ENCODE data around the gene SRP54.
"Not testable (repeated sequence)": the region's sequence is repeated elsewhere in the genome, so short reads cannot be mapped to it uniquely, and the experiment has no call there.

SRP54 gene

GRCh38 chr14:34985740-34986139, 2.9 kb downstream of the SRP54 start:
- no peak for DNase-seq

DNA sequence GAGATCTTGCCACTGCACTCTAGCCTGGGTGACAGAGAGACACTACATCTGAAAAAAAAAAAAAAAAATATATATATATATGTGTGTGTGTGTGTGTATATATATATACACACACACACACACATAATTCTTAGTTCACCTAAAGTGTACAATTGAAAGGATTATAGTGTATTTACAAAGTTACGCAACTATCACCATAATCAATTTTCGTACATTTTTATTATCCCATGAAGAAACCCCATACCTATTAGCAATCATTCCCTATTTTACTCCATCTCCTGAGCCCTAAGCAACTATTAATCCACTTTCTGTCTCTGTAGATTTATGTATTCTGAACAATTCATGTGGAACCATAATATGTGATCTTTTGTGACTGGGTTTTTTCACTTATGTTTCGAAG, 4.4 kb downstream of the SRP54 start:
- no peak for DNase-seq

- no peak for DNase-seq
These were observed 7.0 kb downstream of the SRP54 start for GRCh38 chr14:34989762-34990161.

DNA sequence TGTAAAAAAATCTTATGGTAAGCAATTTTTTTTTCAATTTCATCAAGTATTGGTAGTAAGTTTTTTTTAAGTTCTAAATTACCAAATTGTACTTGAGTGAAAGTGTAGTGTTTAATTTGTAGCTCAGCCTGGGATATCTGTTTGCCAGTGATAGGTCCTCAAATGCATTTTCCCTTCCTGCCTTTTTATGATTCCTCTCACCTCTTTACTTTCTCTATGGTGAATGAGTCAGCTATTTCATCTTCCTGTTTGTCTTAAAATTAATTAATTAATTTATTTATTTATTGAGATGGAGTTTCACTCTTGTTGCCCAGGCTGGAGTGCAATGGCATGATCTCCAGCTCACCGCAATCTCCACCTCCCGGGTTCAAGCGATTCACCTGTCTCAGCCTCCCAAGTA, 10.6 kb downstream of the SRP54 start:
- DNase-seq, result no peak

DNA sequence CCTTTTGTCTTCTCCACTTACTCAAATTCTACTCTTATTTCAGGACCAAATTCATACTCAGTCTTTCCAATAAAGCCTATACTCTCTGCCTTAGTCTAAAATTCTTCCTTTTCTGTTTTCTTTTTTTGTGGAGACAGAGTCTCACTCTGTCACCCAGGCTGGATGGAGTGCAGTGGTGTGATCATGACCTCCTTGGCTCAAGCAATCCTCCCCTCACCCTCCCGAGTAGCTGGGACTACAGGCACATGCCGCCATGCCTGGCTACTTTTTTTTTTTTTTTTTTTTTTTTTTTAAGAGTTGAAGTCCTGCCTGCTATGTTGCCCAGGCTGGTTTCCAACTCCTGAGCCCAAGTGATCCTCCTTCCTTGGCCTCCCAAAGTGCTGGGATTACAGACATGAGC, 11.9 kb downstream of the SRP54 start:
- no peak for DNase-seq

DNA sequence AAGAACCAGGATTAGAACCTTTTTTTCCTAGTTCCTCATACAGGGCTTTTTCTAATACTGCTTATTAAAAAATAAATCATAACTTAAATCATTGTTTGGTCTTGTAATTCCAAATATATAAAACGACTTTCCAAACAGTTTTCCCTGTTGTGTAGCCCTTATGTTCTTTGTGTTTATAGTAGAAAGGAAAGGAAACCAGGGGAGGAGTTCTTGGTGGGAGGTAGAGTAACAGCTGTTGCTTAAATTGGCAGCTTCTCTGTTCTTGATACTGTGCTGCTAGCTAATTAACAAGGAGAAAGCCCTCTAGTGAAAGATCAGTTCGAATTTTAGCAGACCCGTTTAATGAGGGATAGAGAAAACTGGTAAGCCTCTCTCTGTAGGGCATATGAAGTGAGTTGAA, 15.0 kb downstream of the SRP54 start:
- no peak for DNase-seq

DNA sequence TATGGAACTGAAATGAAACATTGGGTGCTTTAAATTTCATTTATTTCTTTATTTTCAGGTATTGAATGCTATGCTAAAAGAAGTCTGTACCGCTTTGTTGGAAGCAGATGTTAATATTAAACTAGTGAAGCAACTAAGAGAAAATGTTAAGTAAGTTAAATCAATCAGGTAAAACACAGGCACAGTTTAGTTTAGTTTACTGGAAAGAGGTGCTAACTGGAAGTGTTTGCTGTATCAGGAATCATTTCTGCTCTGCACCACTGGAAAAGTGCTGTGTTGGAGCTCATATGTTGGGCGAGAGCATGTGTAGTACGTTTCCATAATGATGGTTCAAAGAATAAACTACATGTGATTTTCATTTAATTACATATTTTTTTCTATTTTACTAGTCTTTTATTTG, 16.7 kb downstream of the SRP54 start:
- DNase-seq, result no peak

DNA sequence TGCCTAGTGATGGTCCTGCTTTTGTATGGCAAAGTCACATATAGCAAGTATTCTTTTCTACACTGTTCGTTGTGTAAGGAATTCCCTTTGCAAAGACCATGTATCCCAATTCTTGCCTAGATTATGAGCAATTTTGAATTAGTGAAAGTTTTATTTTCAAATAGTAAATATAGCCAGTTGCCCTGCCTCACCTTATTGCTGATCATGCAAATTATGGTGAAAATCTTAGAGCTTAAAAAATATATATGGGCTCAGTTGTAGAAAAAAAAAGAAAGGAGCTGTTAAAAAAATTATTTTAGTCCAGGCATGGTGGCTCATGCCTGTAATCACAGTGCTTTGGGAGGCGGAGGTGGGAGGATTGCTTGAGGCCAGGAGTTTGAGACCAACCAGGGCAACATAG, 18.8 kb downstream of the SRP54 start:
- DNase-seq, result no peak

DNA sequence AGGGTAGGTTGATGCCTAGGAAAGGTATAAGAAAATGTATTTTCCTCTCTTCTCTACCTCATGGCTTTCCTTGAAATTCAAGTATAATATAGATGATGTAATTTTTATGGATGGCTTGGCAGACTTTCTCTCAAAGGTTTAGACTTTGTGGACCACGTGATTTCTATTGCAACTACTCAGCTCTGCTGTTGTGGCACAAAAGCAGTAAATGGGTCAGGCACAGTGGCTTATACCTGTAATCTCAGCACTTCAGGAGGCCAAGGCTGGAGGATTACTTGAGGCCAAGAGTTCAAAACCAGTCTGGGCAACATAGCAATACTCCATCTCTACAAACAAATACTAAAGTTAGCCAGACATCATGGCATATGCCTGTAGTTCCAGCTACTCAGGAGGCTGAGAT, 22.0 kb downstream of the SRP54 start:
- no peak for DNase-seq

DNA sequence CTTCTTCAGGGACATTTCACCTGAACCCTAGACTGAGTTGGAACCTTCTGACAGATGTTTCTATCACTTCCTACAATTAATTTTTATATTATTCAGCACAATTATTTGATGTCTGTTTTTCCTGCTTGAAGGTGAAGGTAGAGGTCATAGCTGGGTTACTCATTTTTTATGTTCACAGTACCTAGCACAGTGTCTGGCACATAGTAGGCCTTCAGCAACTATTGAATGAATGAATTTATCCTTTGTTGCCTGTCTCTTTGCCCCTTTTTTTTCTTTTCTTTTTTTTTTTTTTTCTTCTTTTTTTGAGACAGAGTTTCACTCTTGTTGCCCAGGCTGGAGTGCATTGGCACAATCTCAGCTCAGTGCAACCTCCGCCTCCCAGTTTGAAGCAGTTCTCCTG, 33.8 kb downstream of the SRP54 start:
- no peak for DNase-seq

GRCh38 chr14:35020713-35021112, 37.9 kb downstream of the SRP54 start:
- DNase-seq, result no peak

- DNase-seq, result no peak
These were observed 45.6 kb downstream of the SRP54 start for GRCh38 chr14:35028435-35028834.

DNA sequence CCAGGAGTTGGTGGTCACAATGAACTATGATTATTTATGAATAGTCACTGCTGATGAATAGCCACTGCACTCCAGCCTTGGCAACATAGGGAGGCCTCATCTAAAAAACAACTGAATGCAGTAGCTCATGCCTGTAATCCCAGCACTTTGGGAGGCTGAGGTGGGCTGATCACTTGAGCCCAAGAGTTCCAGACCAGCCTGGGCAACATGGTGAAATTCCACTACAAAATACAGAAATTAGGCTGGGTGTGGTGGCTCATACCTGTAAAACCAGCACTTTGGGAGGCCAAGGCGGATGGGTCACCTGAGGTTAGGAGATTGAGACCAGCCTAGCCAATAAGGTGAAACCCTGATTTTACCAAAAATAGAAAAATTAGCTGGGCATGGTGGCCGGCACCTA, 49.8 kb downstream of the SRP54 start:
- DNase-seq, result no peak

- no peak for DNase-seq
These were observed 51.6 kb downstream of the SRP54 start for GRCh38 chr14:35034440-35034833.

DNA sequence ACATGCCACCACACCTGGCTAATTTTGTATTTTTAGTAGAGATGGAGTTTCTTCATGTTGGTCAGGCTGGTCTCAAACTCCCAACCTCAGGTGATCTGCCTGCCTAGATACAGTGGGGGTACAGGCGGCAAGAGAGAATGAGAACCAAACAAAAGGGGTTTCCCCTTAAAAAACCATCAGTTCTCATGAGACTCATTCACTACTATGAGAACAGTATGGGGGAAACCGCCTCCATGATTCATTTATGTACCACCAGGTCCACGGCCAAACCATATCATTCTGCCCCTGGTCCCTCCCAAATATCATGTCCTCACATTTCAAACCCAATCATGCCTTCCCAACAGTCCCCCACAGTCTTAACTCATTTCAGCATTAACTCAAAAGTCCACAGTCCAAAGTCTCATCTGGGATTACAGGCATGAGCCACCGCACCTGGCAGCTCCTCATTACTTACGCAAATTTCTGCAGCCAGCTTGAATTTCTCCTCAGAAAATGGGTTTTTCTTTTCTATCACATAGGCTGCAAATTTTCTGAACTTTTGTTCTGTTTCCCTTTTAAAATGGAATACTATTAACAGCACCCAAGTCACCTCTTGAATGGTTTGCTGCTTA, 52.3 kb downstream of the SRP54 start:
- DNase-seq, result not testable (repeated sequence)

GRCh38 chr14:35038312-35038711, 55.5 kb downstream of the SRP54 start:
- not testable (repeated sequence) for DNase-seq

DNA sequence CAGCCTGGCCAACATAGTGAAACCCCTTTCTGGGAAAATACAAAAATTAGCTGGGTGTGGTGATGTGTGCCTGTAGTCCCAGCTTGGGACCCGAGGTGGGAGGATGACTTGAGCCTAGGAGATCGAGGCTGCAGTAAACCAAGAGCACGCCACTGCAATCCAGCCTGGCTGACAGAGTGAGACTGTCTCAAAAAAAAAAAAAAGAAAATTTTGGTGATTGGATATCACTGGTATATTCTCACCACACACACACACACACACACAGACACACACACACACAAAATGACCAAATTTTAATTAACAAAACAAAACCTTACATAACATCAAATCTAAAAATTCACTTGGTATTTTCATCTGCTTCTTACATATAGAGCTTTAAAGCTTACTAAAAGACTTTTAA, 59.8 kb downstream of the SRP54 start:
- no peak for DNase-seq

DNA sequence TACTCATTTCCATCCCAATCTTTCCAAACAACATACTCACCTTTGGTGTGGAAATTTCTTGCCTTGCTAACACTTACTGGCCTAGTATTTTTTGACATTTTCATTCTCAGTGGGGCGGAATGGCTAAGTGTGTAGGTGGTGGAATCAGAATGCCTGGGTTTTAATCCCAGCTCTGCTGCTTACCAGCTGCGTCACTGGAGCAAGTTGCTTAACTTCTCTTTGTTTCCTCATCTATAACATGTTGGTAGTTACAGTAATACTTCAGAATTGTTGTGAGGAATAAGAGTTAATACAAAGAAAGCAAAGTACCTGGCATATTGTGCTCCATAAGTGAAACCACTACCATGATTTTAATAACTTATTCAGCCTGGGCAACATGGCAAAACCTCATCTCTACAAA, 60.3 kb downstream of the SRP54 start:
- DNase-seq, result no peak

GRCh38 chr14:35044939-35045797, 62.4 kb downstream of the SRP54 start:
- DNase-seq, result peak; percentile 18

- DNase-seq, result no peak
These were observed 62.9 kb downstream of the SRP54 start for GRCh38 chr14:35045798-35046047.

DNA sequence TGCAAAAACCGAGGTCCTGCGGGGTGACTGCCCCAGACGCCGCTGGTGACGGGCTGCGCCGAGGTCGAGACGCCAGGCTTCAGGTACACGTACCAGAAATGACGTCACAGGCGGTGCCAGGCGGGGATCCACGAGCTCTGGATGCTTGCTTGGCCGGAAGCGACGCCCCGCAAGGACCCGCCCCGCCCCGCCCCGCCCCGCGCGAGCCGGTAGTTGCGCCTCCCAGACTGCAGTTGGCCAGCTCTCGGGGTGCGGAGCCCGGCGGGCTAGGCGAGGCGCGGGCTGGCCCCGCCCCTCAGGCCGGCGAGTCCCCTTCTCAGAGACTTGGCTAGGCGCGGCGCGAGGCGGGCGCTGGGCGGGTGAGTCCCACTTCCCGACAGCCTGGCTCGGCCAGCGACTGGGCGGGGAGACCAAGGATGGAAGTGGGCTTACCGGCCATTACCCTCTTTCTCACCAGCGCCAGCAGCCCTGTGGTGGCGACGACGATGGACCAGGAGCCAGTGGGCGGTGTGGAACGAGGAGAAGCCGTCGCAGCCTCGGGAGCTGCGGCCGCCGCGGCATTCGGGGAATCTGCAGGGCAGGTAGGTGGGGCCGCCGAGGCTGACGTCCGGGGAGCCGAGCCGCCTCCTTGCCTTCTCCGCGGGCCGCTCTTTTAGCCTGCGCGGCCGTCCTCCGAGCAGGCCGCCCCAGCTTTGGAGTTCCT, 63.4 kb downstream of the SRP54 start, which contains the start of gene FAM177A1:
FAM177A1 (plus strand) TSS at position 225 of the 703 bp plus-strand sequence; CDS start at position 417, 192 bp downstream.
- peak; percentile 99 for DNase-seq

- DNase-seq, result peak; percentile 69
These were observed 64.2 kb downstream of the SRP54 start for GRCh38 chr14:35046751-35047536.

GRCh38 chr14:35047976-35048513, 65.3 kb downstream of the SRP54 start:
- no peak for DNase-seq
